T follicular helper cell (primary cell): ENCODE data around the gene SFMBT1.

Source experiments
- DNase-seq: peaks from one replicate; pipeline ENCODE4 v3.0.0-alpha.2; 2020; ENCODE audit warnings: low read depth
- total RNA-seq, 2 experiments: gene quantifications; one replicate each; lab custom pipeline; 2026; lab: John Stamatoyannopoulos, UW

Gene SFMBT1, protein sequence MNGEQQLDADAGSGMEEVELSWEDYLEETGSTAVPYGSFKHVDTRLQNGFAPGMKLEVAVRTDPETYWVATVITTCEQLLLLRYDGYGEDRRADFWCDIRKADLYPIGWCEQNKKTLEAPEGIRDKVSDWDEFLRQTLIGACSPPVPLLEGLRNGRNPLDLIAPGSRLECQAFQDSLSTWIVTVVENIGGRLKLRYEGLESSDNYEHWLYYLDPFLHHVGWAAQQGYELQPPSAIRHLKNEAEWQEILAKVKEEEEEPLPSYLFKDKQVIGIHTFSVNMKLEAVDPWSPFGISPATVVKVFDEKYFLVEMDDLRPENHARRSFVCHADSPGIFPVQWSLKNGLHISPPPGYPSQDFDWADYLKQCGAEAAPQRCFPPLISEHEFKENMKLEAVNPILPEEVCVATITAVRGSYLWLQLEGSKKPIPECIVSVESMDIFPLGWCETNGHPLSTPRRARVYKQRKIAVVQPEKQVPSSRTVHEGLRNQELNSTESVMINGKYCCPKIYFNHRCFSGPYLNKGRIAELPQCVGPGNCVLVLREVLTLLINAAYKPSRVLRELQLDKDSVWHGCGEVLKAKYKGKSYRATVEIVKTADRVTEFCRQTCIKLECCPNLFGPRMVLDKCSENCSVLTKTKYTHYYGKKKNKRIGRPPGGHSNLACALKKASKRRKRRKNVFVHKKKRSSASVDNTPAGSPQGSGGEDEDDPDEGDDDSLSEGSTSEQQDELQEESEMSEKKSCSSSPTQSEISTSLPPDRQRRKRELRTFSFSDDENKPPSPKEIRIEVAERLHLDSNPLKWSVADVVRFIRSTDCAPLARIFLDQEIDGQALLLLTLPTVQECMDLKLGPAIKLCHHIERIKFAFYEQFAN
- 44.8 to 72.4 reads per million in 2 experiments for total RNA-seq

DNA sequence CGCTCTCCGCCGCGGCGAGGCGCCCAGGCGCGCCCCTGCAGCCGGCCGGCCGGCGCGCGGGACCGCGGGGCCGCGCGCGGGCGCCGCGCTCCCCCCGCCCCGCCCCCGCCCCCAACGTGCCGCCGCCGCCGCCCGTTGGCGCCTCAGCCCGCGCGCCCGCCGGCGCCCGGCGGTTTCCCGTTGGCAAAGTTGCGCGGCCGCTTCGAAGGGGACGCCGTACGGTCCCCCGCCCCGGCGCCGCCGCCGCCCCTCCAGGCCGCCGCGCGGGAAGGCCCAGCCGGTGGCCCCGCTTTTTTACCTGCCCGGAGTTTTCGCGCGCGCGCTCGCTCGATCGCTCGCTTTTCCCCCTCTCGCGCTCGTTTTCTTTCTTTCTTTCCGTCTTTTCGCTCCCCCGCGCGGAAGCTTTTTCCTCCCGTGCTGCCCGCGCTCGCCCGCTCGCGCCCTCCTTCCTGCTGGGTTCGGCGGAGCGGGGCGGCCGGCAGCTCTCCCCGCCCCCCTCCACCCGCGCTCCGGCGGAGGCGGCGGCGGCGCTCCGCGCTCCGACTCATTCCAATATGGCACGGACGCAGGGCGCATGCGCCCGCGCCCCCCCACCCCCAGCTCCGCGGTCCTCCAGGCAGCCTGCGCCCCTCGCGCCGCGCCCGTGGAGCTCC is at the start of gene SFMBT1:
Gene SFMBT1 (minus strand): TSS at position 556 of the 653 bp plus-strand sequence. CDS start 76,945 bp downstream, outside the sequence.
- peak; percentile 72 for DNase-seq

DNA sequence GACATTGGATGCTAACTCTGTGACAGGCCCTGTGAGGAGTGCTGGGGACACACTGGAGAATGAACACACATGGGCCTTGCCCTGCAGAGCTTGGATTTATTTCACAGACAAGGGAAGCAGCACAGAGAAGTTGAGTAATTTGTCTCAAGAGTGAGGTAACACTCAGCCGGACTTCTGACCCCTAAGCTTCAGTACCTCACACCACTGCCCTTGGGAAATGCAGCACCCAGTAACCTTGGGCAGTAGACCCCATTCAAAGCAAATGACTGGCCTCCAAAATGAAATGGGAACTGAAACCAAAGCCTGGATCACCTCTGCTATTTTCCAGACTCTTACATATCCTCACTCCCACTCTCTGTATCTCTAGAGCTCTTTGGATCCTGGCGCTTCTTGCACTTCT is 47.1 kb upstream of the SFMBT1 start:
- DNase-seq, result no peak

DNA sequence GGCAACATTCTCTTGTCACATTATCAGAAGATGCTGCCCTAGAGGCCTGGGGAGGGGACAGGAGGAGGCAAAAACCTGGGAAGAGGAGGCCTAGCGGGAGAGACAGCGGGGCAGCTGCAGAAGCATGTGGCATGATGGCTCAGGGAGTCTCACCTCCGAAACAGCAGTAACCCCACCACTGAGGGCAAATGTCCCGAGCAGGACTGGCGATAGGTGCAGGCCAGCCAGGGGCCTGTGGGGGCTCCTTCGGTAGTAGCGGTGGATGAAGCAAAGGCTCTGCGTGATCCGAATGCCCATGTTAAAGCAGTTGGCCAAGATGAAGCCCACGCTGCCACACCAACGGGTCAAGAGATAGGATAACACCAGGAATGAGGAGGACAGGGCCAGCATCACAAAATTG is 46.3 kb upstream of the SFMBT1 start:
- DNase-seq, result no peak

DNA sequence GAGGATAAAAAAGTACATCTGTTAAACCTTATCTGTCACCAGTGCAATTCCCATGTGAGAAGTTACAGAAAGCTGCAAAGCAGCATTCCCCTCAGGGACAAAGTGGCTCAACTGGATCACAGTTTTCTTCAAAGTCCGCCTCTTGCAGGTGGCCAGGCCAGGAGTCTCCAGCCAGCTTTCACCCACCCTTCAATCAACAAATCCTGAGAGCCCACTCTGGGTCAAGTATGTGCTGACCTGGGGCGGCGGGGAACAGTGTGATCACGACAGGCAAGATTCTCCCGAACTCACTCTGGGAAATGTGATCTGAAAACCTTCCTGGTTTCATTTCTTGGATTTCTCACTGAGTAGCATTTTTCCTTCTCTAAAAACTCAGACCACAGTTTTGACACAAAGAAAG is 45.1 kb upstream of the SFMBT1 start:
- DNase-seq, result no peak

DNA sequence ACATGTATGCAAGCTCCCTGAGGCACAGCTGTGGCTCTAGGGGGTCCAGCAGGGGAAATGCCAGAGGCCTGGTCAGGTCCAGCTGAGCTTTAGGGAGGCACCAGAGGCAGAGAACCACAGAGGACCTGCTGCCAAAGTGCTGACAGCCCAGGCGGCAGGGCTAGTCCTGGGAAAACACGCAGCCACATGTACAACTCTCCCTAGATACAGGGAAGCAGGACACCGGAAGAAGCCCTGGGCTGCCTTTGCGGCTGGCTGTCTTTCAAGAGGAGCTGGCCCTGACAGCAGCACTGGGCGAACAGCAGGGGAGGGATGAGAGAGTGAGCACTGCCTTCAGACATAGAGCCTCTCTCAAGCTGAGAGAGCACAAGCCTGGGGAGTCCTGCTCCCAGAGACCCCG is 43.6 kb upstream of the SFMBT1 start:
- no peak for DNase-seq

DNA sequence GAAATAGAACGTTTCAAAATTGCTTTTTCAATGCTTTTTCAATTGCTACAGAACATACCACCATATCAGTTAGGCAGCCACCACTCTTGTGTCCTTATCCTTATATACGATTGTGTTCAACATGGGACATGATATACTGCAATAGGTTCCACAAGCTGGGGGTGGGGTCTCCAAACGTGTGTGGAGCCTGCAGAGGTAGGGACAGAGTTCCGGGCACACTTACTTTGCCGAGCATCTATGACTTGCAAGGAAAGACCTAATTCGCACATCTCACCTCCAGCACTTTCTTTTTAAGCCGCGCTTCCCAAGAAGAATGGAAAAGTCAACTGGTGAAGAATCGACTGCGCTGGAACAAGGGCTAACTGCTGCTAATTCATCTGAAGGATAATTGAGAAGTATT is 39.6 kb upstream of the SFMBT1 start:
- DNase-seq, result no peak

DNA sequence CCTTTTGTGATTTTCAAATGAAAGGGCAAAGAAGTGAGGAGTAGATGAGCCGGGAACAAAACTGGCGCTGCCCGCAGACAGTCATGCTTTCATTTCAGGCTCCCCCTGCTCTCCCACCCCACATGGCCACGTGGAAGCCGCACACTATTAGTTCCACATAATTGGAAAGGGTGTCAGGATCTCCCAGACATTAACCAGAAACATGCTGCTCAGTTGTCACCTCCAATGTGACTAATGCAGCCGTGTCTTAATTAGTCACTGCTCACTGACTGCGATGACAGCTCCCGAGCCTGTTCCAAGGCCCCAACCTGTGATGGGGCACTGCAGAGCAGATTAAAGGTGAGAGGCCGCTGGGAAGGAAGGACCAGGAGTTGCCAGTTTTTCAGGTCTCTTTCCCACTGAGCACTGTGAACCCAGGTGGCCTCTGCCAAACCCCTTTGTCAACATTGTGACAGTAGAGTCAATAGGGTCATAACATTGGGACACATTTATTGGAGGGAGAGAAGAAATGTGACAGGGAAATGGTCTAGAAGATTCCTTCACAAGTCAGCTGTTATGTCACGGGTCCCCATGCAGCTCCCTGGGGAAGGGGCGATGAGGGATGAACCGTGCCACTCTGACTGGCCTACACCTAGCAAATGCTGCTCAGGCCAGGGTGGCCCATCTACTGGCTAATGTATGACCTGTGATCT is 38.6 kb upstream of the SFMBT1 start:
- no peak for DNase-seq

DNA sequence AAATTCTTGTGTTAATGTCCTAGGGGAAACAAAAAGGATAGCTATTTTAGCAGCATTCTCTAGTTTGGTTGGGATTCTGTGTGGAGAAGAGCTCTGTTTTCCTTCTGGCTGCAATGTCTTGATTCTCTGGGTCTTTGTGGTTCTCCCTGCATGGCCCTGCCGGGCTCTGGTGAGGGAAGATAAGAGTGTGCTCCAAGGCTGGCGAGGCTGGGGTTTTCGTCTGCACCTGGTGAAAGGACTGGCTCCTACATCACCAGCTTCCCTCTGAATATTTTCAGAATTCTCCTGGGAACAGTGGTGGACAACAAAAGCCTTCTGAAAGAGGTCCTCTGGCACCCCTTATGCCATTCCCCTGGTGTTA is 38.1 kb upstream of the SFMBT1 start:
- DNase-seq, result no peak

DNA sequence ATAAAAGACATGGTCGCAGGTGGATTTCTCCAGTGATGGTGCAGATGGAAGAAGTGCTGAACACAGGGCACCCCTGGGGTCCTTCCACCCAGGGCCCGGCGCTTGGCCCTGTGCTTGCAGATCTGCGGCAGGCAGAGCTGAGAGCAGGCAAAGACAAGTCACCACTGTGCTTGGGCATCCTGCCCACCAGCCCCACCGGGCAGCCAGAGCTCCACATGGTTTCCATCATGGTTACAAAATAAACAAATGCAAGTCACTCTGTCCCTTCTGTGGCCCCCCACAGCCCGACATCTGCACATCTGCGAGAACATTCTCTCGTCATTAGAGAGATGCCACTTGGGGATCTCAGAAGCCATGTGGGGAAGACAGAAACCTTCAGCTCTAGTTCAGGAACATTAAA is 37.6 kb upstream of the SFMBT1 start:
- no peak for DNase-seq

DNA sequence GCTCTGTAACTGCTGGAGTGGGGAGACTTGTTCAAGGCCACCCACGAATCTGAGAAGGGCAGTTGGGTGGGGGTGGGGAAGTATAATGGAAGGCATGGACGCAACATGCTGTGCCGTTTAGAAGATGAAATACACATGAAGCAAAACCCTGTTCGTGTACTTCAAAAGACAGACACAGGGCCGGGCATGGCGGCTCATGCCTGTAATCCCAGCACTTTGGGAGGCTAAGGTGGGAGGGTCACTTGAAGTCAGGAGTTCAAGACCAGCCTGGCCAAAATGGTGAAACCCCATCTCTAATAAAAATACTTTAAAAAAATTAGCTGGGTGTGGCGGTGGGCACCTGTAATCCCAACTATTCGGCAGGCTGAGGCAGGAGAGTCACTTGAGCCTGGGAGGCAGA is 36.9 kb upstream of the SFMBT1 start:
- no peak for DNase-seq

DNA sequence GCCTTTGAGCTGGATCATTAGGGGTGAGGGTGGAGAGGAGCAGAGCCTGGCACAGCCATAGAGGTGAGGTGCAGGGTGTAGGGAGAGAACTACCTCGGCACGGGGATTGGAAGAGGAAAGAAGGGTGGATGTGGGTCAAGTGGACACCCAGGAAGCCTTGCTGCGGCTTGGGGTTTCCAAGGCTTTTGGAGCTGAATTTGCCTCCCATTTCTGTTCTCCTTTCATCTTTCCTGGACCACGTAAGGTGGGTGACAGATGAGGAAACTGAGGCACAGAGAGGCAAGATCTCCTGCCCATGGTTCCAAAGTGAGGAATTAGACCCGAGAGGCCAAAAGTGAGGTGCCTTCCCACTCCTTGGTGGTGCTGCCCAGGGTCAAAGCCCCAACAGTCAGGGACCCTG is 35.4 kb upstream of the SFMBT1 start:
- no peak for DNase-seq

DNA sequence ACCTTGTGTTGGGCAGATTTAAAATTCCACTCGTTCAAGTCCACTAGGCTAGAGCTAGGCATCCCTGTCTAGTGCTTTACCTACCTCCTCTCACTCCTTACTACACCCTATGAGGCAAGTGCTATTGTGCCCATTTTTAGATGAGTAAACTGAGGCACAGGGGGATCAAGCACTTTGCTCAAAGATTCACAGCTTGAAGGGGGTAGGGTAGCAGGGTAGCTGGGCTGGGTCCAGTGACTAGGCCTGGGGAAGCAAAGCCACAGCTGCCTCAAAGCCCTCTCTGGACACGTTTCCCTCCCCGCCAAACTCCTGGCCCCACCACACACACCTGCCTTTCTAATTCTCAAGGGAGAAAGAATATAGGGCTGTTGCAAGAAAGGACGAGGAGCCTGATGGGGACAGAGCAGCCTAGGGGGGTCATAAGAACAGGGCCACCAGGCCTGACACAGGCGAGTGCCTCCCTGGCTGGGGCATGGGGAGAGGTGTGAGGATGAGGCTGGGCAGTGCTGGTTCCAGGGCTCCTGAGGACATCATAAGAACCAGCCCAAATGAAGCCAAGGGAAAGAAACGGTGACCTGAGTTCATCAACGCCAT is 34.8 kb upstream of the SFMBT1 start:
- no peak for DNase-seq

DNA sequence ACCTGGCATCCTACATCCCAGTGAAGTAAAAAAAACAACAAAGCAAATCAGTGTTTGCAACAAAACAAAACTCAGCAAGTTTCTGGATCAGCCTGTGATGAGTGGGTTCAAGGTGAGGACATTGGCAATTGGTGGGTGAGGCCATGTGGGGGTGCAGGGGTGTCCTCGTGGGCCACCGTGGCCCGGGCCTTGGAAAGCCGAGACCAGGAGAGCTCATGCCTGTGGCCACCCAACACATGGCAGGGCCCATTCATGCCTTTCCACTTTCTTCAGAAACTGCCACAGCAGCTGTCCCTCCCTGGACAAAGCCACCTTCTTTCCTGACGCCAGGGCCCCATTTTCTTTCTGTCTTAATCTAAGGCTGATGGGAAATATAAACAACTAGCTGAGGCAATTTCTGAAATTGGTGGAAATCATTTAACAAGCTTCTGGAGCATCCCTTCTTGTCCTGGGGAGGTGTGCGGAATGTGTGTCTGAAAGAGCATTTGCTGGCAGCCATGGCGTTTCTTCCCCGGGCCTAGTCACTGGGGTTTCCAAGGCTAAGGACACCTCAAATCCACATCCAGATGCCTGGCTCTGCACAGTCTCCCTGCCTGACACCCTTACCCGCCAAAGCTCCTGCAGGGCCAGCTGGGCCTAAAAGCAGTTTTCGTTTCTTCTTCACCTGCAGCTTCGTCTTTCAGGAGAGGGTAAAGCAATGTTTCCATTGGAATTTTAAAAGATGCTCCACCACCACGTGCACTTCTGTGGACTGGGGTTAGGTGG is 34.1 kb upstream of the SFMBT1 start:
- no peak for DNase-seq

DNA sequence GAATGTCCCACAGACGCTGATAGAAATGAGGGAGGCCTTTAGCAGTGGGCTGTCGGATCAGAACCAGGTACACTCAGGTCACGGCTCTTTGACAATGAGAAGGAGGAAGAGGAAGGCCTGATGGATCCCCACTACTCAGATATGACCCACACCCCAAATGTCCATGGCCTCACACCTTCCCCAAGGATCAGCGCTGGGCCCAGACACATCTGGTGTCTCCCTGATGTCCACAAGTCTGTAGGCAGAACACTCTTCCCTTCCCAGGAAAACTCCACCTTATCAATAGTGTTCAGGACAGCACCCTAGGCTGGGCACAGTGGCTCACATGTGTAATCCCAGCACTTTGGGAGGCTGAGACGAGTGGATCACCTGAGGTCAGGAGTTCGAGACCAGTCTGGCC is 33.3 kb upstream of the SFMBT1 start:
- no peak for DNase-seq

DNA sequence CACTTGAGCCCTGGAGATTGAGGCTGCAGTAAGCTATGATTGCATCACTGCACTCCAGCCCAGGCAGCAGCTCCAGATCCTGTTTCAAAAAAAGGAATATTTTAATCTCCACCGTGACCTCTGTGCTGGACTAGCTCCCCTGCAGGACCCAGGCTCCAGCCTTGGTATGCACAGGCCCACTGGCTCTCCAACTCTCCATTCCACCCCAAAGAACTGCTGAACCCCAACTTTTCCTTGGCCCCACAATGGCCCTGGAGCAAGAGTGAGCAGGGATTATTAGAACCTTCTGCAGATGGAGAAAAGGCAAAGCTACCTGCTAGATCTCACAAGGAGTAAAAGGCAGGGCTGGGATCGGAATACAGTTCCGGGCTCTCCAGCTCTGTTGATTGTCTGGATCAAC is 32.8 kb upstream of the SFMBT1 start:
- no peak for DNase-seq

DNA sequence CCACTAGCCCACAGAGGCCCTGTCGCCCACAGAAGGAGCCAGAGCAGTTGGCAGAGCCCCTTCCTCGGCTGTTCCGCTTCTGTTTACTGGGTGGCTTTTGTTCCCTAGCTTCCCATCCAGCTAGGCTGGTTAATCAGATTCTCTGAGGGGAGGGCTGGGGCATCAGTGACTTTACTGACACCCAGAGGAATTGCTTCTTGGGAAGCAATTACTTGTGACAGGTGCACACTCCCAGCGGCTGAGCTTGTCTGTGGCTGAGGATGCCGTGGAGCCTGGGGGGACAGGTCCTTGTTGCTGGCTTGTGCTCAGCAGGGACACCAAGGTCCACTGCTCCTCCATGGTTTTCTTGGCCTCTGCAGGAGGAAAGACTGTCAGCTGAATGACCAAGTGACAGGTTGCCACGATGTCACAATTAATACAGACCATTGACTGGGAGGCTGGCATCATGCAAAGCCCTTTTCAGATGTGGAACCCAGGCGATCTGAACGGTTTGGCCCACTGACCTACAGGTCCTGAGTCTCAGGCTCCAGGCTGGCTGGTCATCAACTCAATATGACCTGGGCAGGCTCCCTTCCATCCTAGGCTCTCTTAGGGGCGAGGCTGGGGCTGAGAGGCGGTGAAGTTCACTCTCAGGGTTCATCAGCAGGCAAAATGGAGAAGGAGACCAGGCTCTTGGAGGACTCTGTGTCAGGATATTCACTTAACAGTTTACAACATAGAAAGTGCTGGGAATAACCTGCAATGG is 31.8 kb upstream of the SFMBT1 start:
- no peak for DNase-seq

DNA sequence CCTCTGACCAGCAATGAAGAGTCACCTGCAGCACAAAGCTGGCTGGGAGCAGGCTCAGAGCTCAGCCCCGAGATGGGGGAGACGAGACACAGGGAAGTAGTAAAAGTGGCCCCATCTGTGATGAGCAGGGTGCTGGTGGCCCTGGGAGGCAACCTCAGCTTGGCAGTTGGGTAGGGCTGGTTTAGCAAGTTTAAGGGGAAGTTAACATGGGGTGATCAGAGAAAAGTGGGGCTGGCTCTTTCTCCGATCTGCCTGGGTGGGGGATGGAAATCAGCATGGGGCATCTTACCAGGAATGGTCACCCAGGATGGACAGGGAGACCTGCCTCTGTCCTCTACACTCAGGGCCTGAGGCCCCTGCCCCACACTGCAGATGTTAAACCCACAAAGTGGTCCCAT is 29.9 kb upstream of the SFMBT1 start:
- DNase-seq, result no peak

DNA sequence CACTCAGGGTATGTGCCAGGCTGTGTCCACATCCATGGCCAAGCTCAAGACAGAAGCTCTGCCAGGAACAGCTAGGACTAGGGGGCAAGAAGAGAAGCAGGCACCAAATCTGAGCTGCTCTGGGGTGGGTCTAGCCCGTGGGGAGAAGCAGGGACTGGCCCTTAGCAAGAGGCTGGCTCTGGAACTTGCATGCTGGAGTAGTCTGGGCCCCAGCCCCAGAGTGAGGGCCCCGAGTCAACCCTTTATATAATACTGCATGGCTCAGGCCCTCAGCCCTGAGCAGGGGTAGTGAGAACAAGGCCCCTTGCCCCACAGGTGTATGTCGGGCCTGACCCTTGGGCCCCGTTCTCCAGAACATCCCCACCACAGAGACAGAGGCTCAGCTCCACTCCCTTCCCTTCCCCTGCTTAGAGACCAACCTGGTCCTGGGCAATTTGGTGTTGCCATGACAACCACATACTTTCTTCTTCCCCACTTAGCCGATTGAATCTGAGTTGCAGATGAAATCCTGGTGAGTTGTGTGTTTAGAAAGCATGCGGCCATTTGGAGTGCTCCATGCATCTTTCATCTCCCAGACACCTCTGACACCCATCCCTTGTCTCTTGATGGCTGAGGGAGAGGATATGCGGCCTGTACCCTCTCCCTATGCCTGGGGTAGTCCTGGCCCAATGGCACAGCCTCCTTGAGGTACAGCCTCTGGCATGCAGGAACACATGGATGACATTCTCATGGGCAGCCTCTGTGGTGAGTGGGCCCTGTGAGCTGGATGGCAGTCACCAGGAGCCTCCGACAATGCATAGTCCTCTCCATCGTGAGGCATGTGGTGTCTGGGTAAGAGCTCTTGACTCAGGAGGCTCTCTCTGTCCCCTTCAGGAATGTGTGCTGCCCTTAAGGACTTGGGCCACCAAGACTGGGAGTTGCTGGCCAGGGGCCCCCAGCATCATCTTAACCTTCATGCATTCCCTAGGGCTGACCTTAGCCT is 29.2 kb upstream of the SFMBT1 start:
- no peak for DNase-seq

DNA sequence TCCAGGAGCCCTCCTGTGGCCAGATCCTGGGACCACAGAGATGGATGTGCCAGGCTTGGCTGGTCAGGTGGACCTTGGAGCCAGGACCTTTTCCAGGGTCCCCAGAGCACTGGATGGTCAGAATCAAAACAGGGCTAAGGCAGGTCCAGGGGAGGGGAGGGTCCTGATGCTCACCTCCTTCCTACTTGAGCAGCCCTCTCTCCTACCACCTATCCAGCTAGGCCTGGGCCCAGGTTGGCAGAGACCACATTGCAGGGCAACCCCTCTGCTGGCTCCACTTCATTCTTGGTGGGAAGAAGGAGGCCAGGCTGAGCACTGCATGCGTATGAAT is 28.5 kb upstream of the SFMBT1 start:
- DNase-seq, result no peak
